Tibial nerve (tissue), 4 donors: ENCODE data around the gene UTP14A.

Experiments
- CTCF ChIP-seq, 5 experiments: fragments of 200-600 bp in 3 of 5; fragments of 450-650 bp in 2 of 5; sonication (generic) in 3 of 5; IDR thresholded peaks; one replicate each; pipeline ENCODE4 v1.5.1; 2016 to 2019; ENCODE audit warnings: antibody characterized with exemption in 5 of 5, mild to moderate bottlenecking in 3 of 5, moderate library complexity in 2 of 5
- EP300 ChIP-seq, 2 donors: sonication (generic); formaldehyde crosslinking; IDR thresholded peaks; one replicate each; pipeline ENCODE4 v1.6.1; 2017; ENCODE audit warnings: antibody characterized with exemption in 2 of 2, mild to moderate bottlenecking in 1 of 2
- POLR2A ChIP-seq, 2 donors: fragments of 450-650 bp; IDR thresholded peaks; one replicate each; pipeline ENCODE4 v1.6.1; 2017; ENCODE audit warnings: antibody characterized with exemption in 2 of 2, mild to moderate bottlenecking in 2 of 2, moderate library complexity in 2 of 2

GRCh38 chrX:129925305-129926092 is 19.5 kb downstream of the UTP14A start:
- no peak for TF ChIP-seq POLR2A (IDR thresholded peaks at IDR 0.05)
- TF ChIP-seq EP300 (IDR thresholded peaks at IDR 0.05) = no peak
- TF ChIP-seq CTCF (IDR thresholded peaks at IDR 0.05) = peak; percentile 49 to 66 (median 54)
